ENCODE results near the gene TNNT3. TPM values are rescaled to one million over a fixed set of nuclear protein-coding genes. Genes with fewer than 3 reads are reported as not detected.

The TNNT3 gene
- total RNA-seq, 1 experiment from 2014 or later = not detected

GRCh38 chr11:1931341-1932104 lies 12.0 kb downstream of the TNNT3 start:
- H3K4me1 Mint-ChIP-seq = peaks cover 0 to 6% of the 10 kb centered on the region in 2 experiments; a peak in 1 of 4 replicates
- H2BK15ac ChIP-seq (ENCODE audit: low read depth, low read length) = no peak overlapping the region
- no peaks in the 10 kb centered on the region for H3K9me3 ChIP-seq (ENCODE audit: control insufficient read depth, low read depth, low read length)
- H3K4ac ChIP-seq (ENCODE audit: low read depth, low read length) = no peak overlapping the region
- H3K27ac ChIP-seq (ENCODE audit: insufficient read length, low read depth, low read length) = no peak overlapping the region
- H2AFZ ChIP-seq (ENCODE audit: low read length) = no peak overlapping the region
- H3K14ac ChIP-seq (ENCODE audit: insufficient read depth, low read length) = no peak overlapping the region
- H3K4me2 ChIP-seq (ENCODE audit: insufficient read depth, insufficient read length, low read length) = no peak overlapping the region
- no peak overlapping the region for H2BK20ac ChIP-seq (ENCODE audit: low read depth, low read length, poor library complexity, severe bottlenecking)
- peaks cover 17% of the 10 kb centered on the region for H3K27me3 Mint-ChIP-seq (ENCODE audit: low read depth)
- no peaks in the 10 kb centered on the region for H3K4me1 ChIP-seq (ENCODE audit: insufficient read depth, low read length)
- H3K56ac ChIP-seq (ENCODE audit: insufficient read length, low read depth, low read length) = no peak overlapping the region
- no peak overlapping the region for H4K8ac ChIP-seq (replicated peaks; ENCODE audit: insufficient read length, low read depth, low read length)
- no peak overlapping the region; a peak in 1 of 7 replicates for H3K27ac Mint-ChIP-seq
- H3K9me3 Mint-ChIP-seq = no peaks in the 10 kb centered on the region
- no peak overlapping the region for H3T11ph ChIP-seq (ENCODE audit: low read length)
- H2BK12ac ChIP-seq (ENCODE audit: insufficient read length, low read depth, low read length) = no peak overlapping the region
- no peak overlapping the region for H2AK5ac ChIP-seq (ENCODE audit: insufficient read length, low read length)
- no peak for DNase-seq
- no peak overlapping the region for H3K9ac ChIP-seq (ENCODE audit: extremely low read depth, insufficient read length, low read length)
- H4K5ac ChIP-seq (ENCODE audit: insufficient read length, low read depth, low read length) = no peak overlapping the region
- no peaks in the 10 kb centered on the region for H4K20me1 ChIP-seq (ENCODE audit: control insufficient read depth, insufficient read depth, insufficient read length)
- H4K91ac ChIP-seq (ENCODE audit: insufficient read length, low read depth, low read length) = no peak overlapping the region
- no peak overlapping the region for H3K18ac ChIP-seq (ENCODE audit: insufficient read length, low read depth, low read length)
- H3K4me3 Mint-ChIP-seq = no peak overlapping the region
- no peak for TF ChIP-seq CTCF (conservative IDR thresholded peaks at IDR 0.05)
- no peak overlapping the region for H3K23ac ChIP-seq (ENCODE audit: insufficient read length, low read depth, low read length)
- H2BK5ac ChIP-seq (ENCODE audit: insufficient read length, low read length) = no peak overlapping the region
- H3K79me1 ChIP-seq (ENCODE audit: insufficient read depth, low read depth, low read length, poor library complexity, severe bottlenecking) = no peaks in the 10 kb centered on the region
- H3K27me3 ChIP-seq (ENCODE audit: insufficient read depth, low read length) = no peaks in the 10 kb centered on the region
- H3K23me2 ChIP-seq (ENCODE audit: insufficient read length, low read depth, low read length, poor library complexity, severe bottlenecking) = peaks cover 6% of the 10 kb centered on the region
- no peaks in the 10 kb centered on the region for H3K79me2 ChIP-seq (ENCODE audit: insufficient read depth, low read length)
- WGBS (ENCODE audit: extremely low coverage, insufficient read length, low lambda C conversion rate) = no CpG with 5 or more reads among the region's 18 CpGs
- H2BK120ac ChIP-seq (ENCODE audit: low read depth, low read length, poor library complexity, severe bottlenecking) = no peak overlapping the region
- H3K36me3 Mint-ChIP-seq (ENCODE audit: insufficient read depth in 1 of 3, low read depth in 3 of 3) = no peaks in the 10 kb centered on the region
